GM13976 (cell line): ENCODE results near the gene COX8C.

Experiments
- DNase-seq: peaks from one replicate; pipeline ENCODE4 v3.0.0; 2012; ENCODE audit warnings: low spot score
- in situ Hi-C: fragments of 300-500 bp; cut with MboI; formaldehyde crosslinking; loops from one replicate; pipeline ENCODE4 v1.12.0; 2022; ENCODE audit warnings: low sequenced_read_pairs, mixed read lengths, inconsistent platforms; ENCODE audit not compliant: unreplicated experiment
- TF ChIP-seq, protein P1 (sequence below): IDR thresholded peaks from 2 replicates; pipeline ENCODE4 v1.5.1; 2012; ENCODE audit warnings: borderline replicate concordance, mild to moderate bottlenecking; ENCODE audit not compliant: insufficient read depth; ENCODE audit errors: extremely low read depth, missing control alignments, control extremely low read depth

The COX8C gene

DNA sequence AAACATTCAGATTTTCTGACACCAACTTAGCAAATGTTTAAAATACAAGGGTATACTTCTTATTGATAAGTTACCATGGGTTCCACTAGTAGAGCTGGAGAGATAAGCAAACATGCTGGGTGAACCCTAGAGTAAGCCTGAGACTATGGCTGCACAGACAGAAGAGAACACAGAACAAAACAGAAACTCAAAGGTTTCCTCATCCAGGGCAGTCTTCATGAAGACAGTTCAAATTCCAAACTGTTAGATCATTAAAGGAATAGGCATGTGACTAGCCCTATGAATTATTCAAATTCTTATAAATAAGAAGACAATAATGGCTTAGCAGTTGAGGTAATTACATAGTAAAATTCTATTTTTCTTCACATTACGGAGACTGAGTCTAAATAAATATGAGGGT, 42.2 kb upstream of the COX8C start:
- in situ Hi-C loops: no loop called here
- no peak for DNase-seq

DNA sequence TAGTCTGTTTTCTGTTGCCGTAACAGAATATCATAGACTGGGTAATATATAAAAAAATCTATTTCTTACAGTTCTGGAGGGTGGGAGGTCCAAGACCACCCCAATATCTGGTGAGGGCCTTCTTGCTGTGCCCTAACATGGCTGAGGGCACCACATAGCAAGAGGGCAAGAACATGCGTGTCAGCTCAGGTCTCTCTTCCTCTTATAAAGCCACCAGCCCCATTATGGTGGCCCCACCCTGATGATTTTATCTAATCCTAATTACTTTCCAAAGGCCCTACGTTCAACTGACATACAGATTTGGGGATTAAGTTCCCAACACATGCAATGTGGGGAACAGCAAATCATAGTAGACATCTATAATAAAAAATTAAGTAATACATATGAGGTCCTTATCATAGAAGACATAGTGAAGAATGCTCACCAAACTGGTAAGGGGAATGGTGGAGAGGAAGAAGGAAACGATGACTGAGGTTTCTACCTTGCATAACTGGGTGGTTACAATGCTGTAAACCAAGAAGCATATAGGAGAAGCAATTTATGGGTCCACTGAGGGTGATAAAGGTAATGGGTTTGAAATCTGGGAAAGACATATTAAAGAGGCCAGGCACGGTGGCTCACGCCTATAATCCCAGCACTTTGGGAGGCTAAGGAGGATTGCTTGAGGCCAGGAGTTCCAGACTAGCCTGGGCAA, 41.1 kb upstream of the COX8C start:
- in situ Hi-C loops: no loop called here
- DNase-seq: no peak
- TF ChIP-seq, protein P1, sequence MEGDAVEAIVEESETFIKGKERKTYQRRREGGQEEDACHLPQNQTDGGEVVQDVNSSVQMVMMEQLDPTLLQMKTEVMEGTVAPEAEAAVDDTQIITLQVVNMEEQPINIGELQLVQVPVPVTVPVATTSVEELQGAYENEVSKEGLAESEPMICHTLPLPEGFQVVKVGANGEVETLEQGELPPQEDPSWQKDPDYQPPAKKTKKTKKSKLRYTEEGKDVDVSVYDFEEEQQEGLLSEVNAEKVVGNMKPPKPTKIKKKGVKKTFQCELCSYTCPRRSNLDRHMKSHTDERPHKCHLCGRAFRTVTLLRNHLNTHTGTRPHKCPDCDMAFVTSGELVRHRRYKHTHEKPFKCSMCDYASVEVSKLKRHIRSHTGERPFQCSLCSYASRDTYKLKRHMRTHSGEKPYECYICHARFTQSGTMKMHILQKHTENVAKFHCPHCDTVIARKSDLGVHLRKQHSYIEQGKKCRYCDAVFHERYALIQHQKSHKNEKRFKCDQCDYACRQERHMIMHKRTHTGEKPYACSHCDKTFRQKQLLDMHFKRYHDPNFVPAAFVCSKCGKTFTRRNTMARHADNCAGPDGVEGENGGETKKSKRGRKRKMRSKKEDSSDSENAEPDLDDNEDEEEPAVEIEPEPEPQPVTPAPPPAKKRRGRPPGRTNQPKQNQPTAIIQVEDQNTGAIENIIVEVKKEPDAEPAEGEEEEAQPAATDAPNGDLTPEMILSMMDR: no peak

More for the DNA sequence above, 42.2 kb upstream of the COX8C start:
- TF ChIP-seq, protein P1: no peak

DNA sequence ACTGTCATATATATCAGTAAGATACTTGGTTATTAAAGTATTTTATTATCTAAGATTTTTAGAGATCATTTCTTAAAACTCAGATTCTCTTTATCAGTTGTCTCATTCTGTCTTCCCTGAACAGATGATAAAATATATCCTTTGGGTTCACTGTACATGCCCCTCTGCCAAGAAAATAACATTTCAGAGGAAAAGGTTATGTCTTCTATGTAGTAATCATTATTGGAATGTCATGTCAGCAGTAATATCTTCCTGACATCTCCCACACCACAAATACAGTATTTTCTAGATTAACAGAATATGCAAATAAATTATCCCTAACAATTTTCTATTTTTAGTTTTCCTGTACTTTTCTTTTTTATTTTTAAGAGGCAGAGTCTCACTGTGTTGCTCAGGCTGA, 40.2 kb upstream of the COX8C start:
- DNase-seq: no peak
- in situ Hi-C loops: no loop called here
- TF ChIP-seq, protein P1: no peak

DNA sequence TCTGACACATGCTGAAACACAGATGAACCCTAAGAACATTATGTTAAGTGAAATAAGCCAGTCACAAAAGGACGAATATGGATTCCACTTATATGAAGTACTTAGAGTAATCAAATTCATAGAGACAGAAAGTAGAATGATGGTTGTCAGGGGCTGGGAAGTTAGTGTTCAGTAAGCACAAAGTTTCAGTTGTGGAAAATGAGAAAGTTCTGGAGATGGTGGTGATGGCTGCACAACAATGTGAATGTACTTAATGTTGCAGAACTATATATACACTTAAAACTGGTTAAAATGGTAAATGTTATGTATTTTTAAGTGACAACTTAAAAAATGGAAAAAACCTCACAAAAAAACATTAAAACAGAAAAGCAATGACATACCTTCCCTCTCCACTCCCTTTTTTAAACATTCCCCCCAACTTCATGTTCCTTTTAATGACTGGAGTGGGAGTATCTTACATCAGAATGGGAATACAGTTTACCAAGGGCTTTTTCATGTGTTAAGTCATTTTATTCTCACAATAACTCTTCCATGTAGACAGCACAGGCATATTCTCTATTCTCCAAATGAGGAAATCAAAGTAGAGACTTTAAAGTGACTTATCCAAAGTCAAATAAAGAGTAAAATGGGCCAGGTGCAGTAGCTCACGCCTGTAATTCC, 38.2 kb upstream of the COX8C start:
- TF ChIP-seq, protein P1: no peak
- DNase-seq: no peak

DNA sequence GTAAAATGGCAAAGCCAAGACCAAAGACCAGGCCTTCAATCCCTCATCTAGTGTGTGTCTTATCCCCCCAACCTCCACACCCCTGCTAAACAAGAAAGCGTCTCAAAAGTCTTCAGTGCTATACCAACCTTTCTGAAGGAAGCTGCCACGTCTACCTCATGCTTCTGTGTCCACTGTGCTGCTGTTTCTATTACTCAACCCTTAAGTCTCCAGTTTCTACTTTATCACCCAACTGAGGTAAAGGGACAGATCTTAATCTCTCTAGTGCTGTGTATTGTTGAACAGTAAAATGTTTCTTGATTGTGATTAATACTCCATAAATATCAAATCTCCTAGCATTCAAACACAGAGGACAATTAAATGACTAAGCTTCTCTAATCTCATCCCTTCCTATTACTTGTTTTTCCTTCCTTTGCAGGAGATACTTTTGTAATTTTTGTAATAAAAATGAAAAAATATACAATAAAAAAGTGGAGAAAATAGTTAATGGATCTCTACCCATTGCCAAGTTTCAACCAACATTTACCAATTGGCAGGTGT, 37.5 kb upstream of the COX8C start:
- TF ChIP-seq, protein P1: no peak
- in situ Hi-C loops: no loop called here
- no peak for DNase-seq

More for the DNA sequence above, 38.2 kb upstream of the COX8C start:
- in situ Hi-C loops: no loop called here

DNA sequence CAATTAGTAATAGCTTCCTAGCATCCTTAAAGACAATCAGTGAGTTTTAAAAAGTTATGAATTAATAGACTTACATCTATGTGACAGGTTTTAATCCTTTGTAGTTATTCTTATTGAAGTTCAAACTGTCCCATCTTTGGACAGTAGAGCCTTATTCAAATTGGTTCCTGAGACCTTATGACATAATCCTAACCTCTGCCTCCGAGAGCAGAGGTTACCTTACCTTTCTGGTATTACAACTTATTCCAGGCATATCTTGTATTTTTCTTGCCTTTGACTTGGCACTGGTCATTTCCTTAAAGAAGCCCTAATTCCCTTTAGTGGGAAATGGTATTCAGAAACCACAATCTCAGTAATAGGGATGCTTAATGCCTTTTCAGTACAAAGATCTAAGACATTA, 35.9 kb upstream of the COX8C start:
- in situ Hi-C loops: no loop called here
- TF ChIP-seq, protein P1: no peak
- no peak for DNase-seq

DNA sequence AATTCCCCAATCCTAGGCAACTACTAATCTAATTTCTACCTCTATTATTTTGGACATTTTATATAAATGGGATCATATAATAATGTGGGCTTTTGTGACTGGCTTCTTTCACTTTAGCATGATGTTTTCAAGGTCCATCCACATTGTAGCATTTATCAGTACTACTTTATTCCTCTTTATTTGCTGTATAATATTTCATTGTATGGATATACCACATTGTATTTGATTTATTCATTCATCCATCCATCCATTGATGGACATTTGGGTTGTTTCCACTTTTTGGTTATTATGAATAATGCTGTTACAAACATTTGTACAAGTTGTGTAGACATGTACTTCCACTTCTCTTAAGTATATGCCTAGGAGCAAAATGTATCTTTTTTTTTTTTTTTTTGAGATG, 31.4 kb upstream of the COX8C start:
- no peak for DNase-seq
- TF ChIP-seq, protein P1: no peak
- in situ Hi-C loops: no loop called here
